Measurements from ENCODE around the gene ZFHX2.

Gene ZFHX2

GRCh38 chr14:23559010-23559925 is 7.7 kb upstream of the ZFHX2 start:
- Histone ChIP-seq H3K9me3 (replicated peaks in 1 of 2; ENCODE audit: control insufficient read depth in 2 of 2, insufficient read depth in 1 of 2, low read depth in 1 of 2, low read length in 2 of 2) (no peaks in the 10 kb centered on the region), H3K36me3 (replicated peaks in 1 of 2; ENCODE audit: control insufficient read depth in 2 of 2, insufficient read depth in 2 of 2, low read length in 2 of 2) (peaks cover 18 to 32% of the 10 kb centered on the region in 2 donors), H2AK5ac (ENCODE audit: low read depth, low read length) (no peak overlapping the region), H3K27me3 (ENCODE audit: control insufficient read depth in 3 of 3, insufficient read depth in 3 of 3, low read depth in 1 of 3, low read length in 3 of 3) (no peaks in the 10 kb centered on the region), H3K4me3 (ENCODE audit: low read length in 2 of 2) (no peak overlapping the region), H2BK5ac (ENCODE audit: low read length) (no peak overlapping the region), H3K18ac (ENCODE audit: low read length) (no peak overlapping the region), H2BK120ac (ENCODE audit: low read depth, low read length) (no peak overlapping the region), H4K8ac (ENCODE audit: low read depth, low read length) (no peak overlapping the region), H4K91ac (ENCODE audit: low read depth, low read length, poor library complexity) (no peak overlapping the region), H3K4ac (ENCODE audit: low read length) (no peak overlapping the region), H2BK15ac (ENCODE audit: low read length) (no peak overlapping the region), H3K27ac (replicated peaks; ENCODE audit: low read length) (no peak overlapping the region), H3K14ac (ENCODE audit: low read length) (no peak overlapping the region), H3K79me1 (ENCODE audit: low read depth, low read length) (peaks cover 2% of the 10 kb centered on the region), H3K9ac (ENCODE audit: low read depth, low read length, poor library complexity) (no peak overlapping the region), H2AFZ (ENCODE audit: low read length) (no peak overlapping the region), H3K23ac (ENCODE audit: low read depth, low read length, poor library complexity) (no peak overlapping the region), H2BK12ac (ENCODE audit: low read length) (no peak overlapping the region), H3K4me2 (ENCODE audit: insufficient read depth, low read length, poor library complexity, severe bottlenecking) (no peak overlapping the region), H3K4me1 (ENCODE audit: control insufficient read depth in 2 of 2, insufficient read depth in 1 of 2, low read depth in 1 of 2, low read length in 2 of 2) (peaks cover 9 to 12% of the 10 kb centered on the region in 2 donors)
- WGBS, 2 donors (ENCODE audit: extremely low coverage in 2 of 2, insufficient read length in 2 of 2, insufficient replicate concordance in 1 of 2) = no CpG with 5 or more reads among the region's 21 CpGs
- DNase-seq (ENCODE audit: low spot score) = peak; percentile 68

- H4K91ac ChIP-seq (ENCODE audit: low read depth, low read length, poor library complexity) = no peak overlapping the region
- no peak overlapping the region for H3K4ac ChIP-seq (ENCODE audit: low read length)
- no peaks in the 10 kb centered on the region for H3K27me3 ChIP-seq (ENCODE audit: control insufficient read depth in 3 of 3, insufficient read depth in 3 of 3, low read depth in 1 of 3, low read length in 3 of 3)
- H3K27ac ChIP-seq (replicated peaks; ENCODE audit: low read length) = no peak overlapping the region
- H3K4me1 ChIP-seq (ENCODE audit: control insufficient read depth in 2 of 2, insufficient read depth in 1 of 2, low read depth in 1 of 2, low read length in 2 of 2) = peaks cover 9 to 12% of the 10 kb centered on the region in 2 donors
- no peak overlapping the region for H2BK5ac ChIP-seq (ENCODE audit: low read length)
- no peak overlapping the region for H2BK15ac ChIP-seq (ENCODE audit: low read length)
- WGBS, 2 donors (ENCODE audit: extremely low coverage in 2 of 2, insufficient read length in 2 of 2, insufficient replicate concordance in 1 of 2) = no CpG with 5 or more reads among the region's 10 CpGs
- no peak overlapping the region for H3K4me2 ChIP-seq (ENCODE audit: insufficient read depth, low read length, poor library complexity, severe bottlenecking)
- DNase-seq (ENCODE audit: low spot score) = no peak
- H3K9ac ChIP-seq (ENCODE audit: low read depth, low read length, poor library complexity) = no peak overlapping the region
- no peak overlapping the region for H3K18ac ChIP-seq (ENCODE audit: low read length)
- H3K4me3 ChIP-seq (ENCODE audit: low read length in 2 of 2) = no peak overlapping the region
- no peaks in the 10 kb centered on the region for H3K9me3 ChIP-seq (replicated peaks in 1 of 2; ENCODE audit: control insufficient read depth in 2 of 2, insufficient read depth in 1 of 2, low read depth in 1 of 2, low read length in 2 of 2)
- no peak overlapping the region for H2BK120ac ChIP-seq (ENCODE audit: low read depth, low read length)
- H3K23ac ChIP-seq (ENCODE audit: low read depth, low read length, poor library complexity) = no peak overlapping the region
- no peak overlapping the region for H3K14ac ChIP-seq (ENCODE audit: low read length)
- no peak overlapping the region for H2AK5ac ChIP-seq (ENCODE audit: low read depth, low read length)
- peaks cover 2% of the 10 kb centered on the region for H3K79me1 ChIP-seq (ENCODE audit: low read depth, low read length)
- H4K8ac ChIP-seq (ENCODE audit: low read depth, low read length) = no peak overlapping the region
- no peak overlapping the region for H2BK12ac ChIP-seq (ENCODE audit: low read length)
- peaks cover 18 to 28% of the 10 kb centered on the region in 2 donors for H3K36me3 ChIP-seq (replicated peaks in 1 of 2; ENCODE audit: control insufficient read depth in 2 of 2, insufficient read depth in 2 of 2, low read length in 2 of 2)
- no peak overlapping the region for H2AFZ ChIP-seq (ENCODE audit: low read length)
Observed at GRCh38 chr14:23558346-23559009, 6.9 kb upstream of the ZFHX2 start.

GRCh38 chr14:23557946-23558345 is 6.4 kb upstream of the ZFHX2 start:
- DNase-seq (ENCODE audit: low spot score) = no peak
- Histone ChIP-seq H3K9me3 (replicated peaks in 1 of 2; ENCODE audit: control insufficient read depth in 2 of 2, insufficient read depth in 1 of 2, low read depth in 1 of 2, low read length in 2 of 2) (no peaks in the 10 kb centered on the region), H3K14ac (ENCODE audit: low read length) (no peak overlapping the region), H3K9ac (ENCODE audit: low read depth, low read length, poor library complexity) (no peak overlapping the region), H3K4ac (ENCODE audit: low read length) (no peak overlapping the region), H2BK5ac (ENCODE audit: low read length) (no peak overlapping the region), H3K4me2 (ENCODE audit: insufficient read depth, low read length, poor library complexity, severe bottlenecking) (no peak overlapping the region), H3K23ac (ENCODE audit: low read depth, low read length, poor library complexity) (no peak overlapping the region), H3K36me3 (replicated peaks in 1 of 2; ENCODE audit: control insufficient read depth in 2 of 2, insufficient read depth in 2 of 2, low read length in 2 of 2) (peaks cover 18 to 26% of the 10 kb centered on the region in 2 donors), H2AK5ac (ENCODE audit: low read depth, low read length) (no peak overlapping the region), H2BK120ac (ENCODE audit: low read depth, low read length) (no peak overlapping the region), H3K79me1 (ENCODE audit: low read depth, low read length) (peaks cover 2% of the 10 kb centered on the region), H3K18ac (ENCODE audit: low read length) (no peak overlapping the region), H4K8ac (ENCODE audit: low read depth, low read length) (no peak overlapping the region), H2BK12ac (ENCODE audit: low read length) (no peak overlapping the region), H2AFZ (ENCODE audit: low read length) (no peak overlapping the region), H3K27ac (replicated peaks; ENCODE audit: low read length) (no peak overlapping the region), H2BK15ac (ENCODE audit: low read length) (no peak overlapping the region), H3K27me3 (ENCODE audit: control insufficient read depth in 3 of 3, insufficient read depth in 3 of 3, low read depth in 1 of 3, low read length in 3 of 3) (no peaks in the 10 kb centered on the region), H3K4me3 (ENCODE audit: low read length in 2 of 2) (no peak overlapping the region), H4K91ac (ENCODE audit: low read depth, low read length, poor library complexity) (no peak overlapping the region), H3K4me1 (ENCODE audit: control insufficient read depth in 2 of 2, insufficient read depth in 1 of 2, low read depth in 1 of 2, low read length in 2 of 2) (peaks cover 9 to 12% of the 10 kb centered on the region in 2 donors)
- no CpG with 5 or more reads among the region's 1 CpG for WGBS, 2 donors (ENCODE audit: extremely low coverage in 2 of 2, insufficient read length in 2 of 2, insufficient replicate concordance in 1 of 2)

GRCh38 chr14:23557521-23557920 is 6.0 kb upstream of the ZFHX2 start:
- Histone ChIP-seq H3K79me1 (ENCODE audit: low read depth, low read length) (peaks cover 2% of the 10 kb centered on the region), H3K4ac (ENCODE audit: low read length) (no peak overlapping the region), H4K8ac (ENCODE audit: low read depth, low read length) (no peak overlapping the region), H3K4me2 (ENCODE audit: insufficient read depth, low read length, poor library complexity, severe bottlenecking) (no peak overlapping the region), H3K9me3 (replicated peaks in 1 of 2; ENCODE audit: control insufficient read depth in 2 of 2, insufficient read depth in 1 of 2, low read depth in 1 of 2, low read length in 2 of 2) (no peaks in the 10 kb centered on the region), H4K91ac (ENCODE audit: low read depth, low read length, poor library complexity) (no peak overlapping the region), H3K14ac (ENCODE audit: low read length) (no peak overlapping the region), H2AK5ac (ENCODE audit: low read depth, low read length) (no peak overlapping the region), H2AFZ (ENCODE audit: low read length) (no peak overlapping the region), H3K4me1 (ENCODE audit: control insufficient read depth in 2 of 2, insufficient read depth in 1 of 2, low read depth in 1 of 2, low read length in 2 of 2) (peaks cover 9 to 12% of the 10 kb centered on the region in 2 donors), H3K27me3 (ENCODE audit: control insufficient read depth in 3 of 3, insufficient read depth in 3 of 3, low read depth in 1 of 3, low read length in 3 of 3) (no peaks in the 10 kb centered on the region), H3K23ac (ENCODE audit: low read depth, low read length, poor library complexity) (no peak overlapping the region), H3K27ac (replicated peaks; ENCODE audit: low read length) (no peak overlapping the region), H3K18ac (ENCODE audit: low read length) (no peak overlapping the region), H2BK12ac (ENCODE audit: low read length) (no peak overlapping the region), H3K4me3 (ENCODE audit: low read length in 2 of 2) (no peak overlapping the region), H2BK15ac (ENCODE audit: low read length) (no peak overlapping the region), H3K36me3 (replicated peaks in 1 of 2; ENCODE audit: control insufficient read depth in 2 of 2, insufficient read depth in 2 of 2, low read length in 2 of 2) (peaks cover 18 to 26% of the 10 kb centered on the region in 2 donors), H3K9ac (ENCODE audit: low read depth, low read length, poor library complexity) (no peak overlapping the region), H2BK5ac (ENCODE audit: low read length) (no peak overlapping the region), H2BK120ac (ENCODE audit: low read depth, low read length) (no peak overlapping the region)
- WGBS, 2 donors (ENCODE audit: extremely low coverage in 2 of 2, insufficient read length in 2 of 2, insufficient replicate concordance in 1 of 2) = no CpG with 5 or more reads among the region's 2 CpGs
- DNase-seq (ENCODE audit: low spot score) = no peak

Measured in neuronal stem cell (in vitro differentiated cells).